Neutrophil (primary cell): Measurements from ENCODE around the gene FITM1.

Source experiments
- H3K27ac ChIP-seq: fragments of 200-600 bp; sonication (generic); 2 replicates; pipeline ENCODE4 v1.5.1; 2016; ENCODE audit warnings: mild to moderate bottlenecking, moderate library complexity
- H3K27me3 ChIP-seq: fragments of 200-600 bp; sonication (generic); 2 replicates; pipeline ENCODE4 v1.6.0; 2016; ENCODE audit warnings: mild to moderate bottlenecking
- H3K36me3 ChIP-seq: fragments of 200-600 bp; sonication (generic); 2 replicates; pipeline ENCODE4 v1.5.1; 2017
- H3K4me1 ChIP-seq, 2 experiments: fragments of 200-600 bp in 1 of 2; sonication (generic) in 1 of 2; 1 replicate in 1 of 2; 2 replicates in 1 of 2; pipeline versions ENCODE4 v1.5.1 to v1.6.1; 2013 to 2016; ENCODE audit warnings: low read depth in 1 of 2, low read length in 1 of 2, mild to moderate bottlenecking in 1 of 2, moderate library complexity in 1 of 2; ENCODE audit not compliant: control insufficient read depth in 1 of 2, insufficient read depth in 1 of 2
- H3K4me3 ChIP-seq, 2 experiments: fragments of 200-600 bp in 1 of 2; sonication (generic) in 1 of 2; 1 replicate in 1 of 2; 2 replicates in 1 of 2; pipeline ENCODE4 v1.5.1; 2013 to 2016; ENCODE audit warnings: low read depth in 1 of 2, low read length in 1 of 2, mild to moderate bottlenecking in 1 of 2, moderate library complexity in 1 of 2
- H3K9me3 ChIP-seq: fragments of 200-600 bp; sonication (generic); 2 replicates; pipeline ENCODE4 v1.5.1; 2016
- CTCF ChIP-seq: fragments of 200-600 bp; sonication (generic); IDR thresholded peaks from 2 replicates; pipeline ENCODE4 v1.5.1; 2016; ENCODE audit warnings: antibody characterized with exemption

Gene FITM1

GRCh38 chr14:24160850-24161804, 30.7 kb downstream of the FITM1 start, which contains the start of gene IRF9:
Gene IRF9, plus strand, starts transcription at chr14:24161265. Its CDS starts 880 bp downstream, at chr14:24162145.
- Histone ChIP-seq H3K4me1 (peaks cover 48 to 54% of the 10 kb centered on the region in 2 experiments), H3K27ac (peak within 1 kb of the TSS; percentile 94), H3K27me3 (no peaks in the 10 kb centered on the region), H3K4me3 (peak within 1 kb of the TSS; percentile 83 to 94), H3K36me3 (peaks cover 79% of the 10 kb centered on the region), H3K9me3 (no peaks in the 10 kb centered on the region)
- TF ChIP-seq CTCF = peak; percentile 98

- Histone ChIP-seq H3K27ac (peak overlapping the region; percentile 94), H3K9me3 (no peaks in the 10 kb centered on the region), H3K27me3 (no peaks in the 10 kb centered on the region), H3K4me1 (peaks cover 58 to 63% of the 10 kb centered on the region in 2 experiments), H3K36me3 (peaks cover 79% of the 10 kb centered on the region), H3K4me3 (peak overlapping the region; percentile 83 to 94)
- no peak for TF ChIP-seq CTCF
Observed at GRCh38 chr14:24162093-24162492, 31.6 kb downstream of the FITM1 start.

GRCh38 chr14:24164518-24164991, 34.1 kb downstream of the FITM1 start:
- Histone ChIP-seq H3K27me3 (no peaks in the 10 kb centered on the region), H3K9me3 (no peaks in the 10 kb centered on the region), H3K36me3 (peaks cover 83% of the 10 kb centered on the region), H3K4me3 (no peak overlapping the region), H3K27ac (peak overlapping the region; percentile 94), H3K4me1 (peaks cover 73 to 85% of the 10 kb centered on the region in 2 experiments)
- TF ChIP-seq CTCF = no peak

- no peak overlapping the region for H3K4me3 ChIP-seq
- no peaks in the 10 kb centered on the region for H3K27me3 ChIP-seq
- peaks cover 82% of the 10 kb centered on the region for H3K36me3 ChIP-seq
- peaks cover 72 to 84% of the 10 kb centered on the region in 2 experiments for H3K4me1 ChIP-seq
- no peaks in the 10 kb centered on the region for H3K9me3 ChIP-seq
- H3K27ac ChIP-seq = peak overlapping the region; percentile 94
- TF ChIP-seq CTCF = no peak
Observed at GRCh38 chr14:24165785-24166184, 35.3 kb downstream of the FITM1 start.

- Histone ChIP-seq H3K27ac (peak overlapping the region; percentile 94), H3K9me3 (no peaks in the 10 kb centered on the region), H3K4me1 (peaks cover 79 to 90% of the 10 kb centered on the region in 2 experiments)
Observed at GRCh38 chr14:24167469-24168114, 37.1 kb downstream of the FITM1 start.

More at GRCh38 chr14:24167469-24168114, 37.1 kb downstream of the FITM1 start:
- H3K36me3 ChIP-seq = peaks cover 85% of the 10 kb centered on the region
- no peak for TF ChIP-seq CTCF
- H3K27me3 ChIP-seq = peaks cover 14% of the 10 kb centered on the region
- H3K4me3 ChIP-seq = peak overlapping the region in 1 of 2 experiments; percentile 24
